Esophagus muscularis mucosa (tissue), 4 donors: ENCODE measurements around the gene PRPSAP1. TPM values are rescaled to one million over a fixed set of nuclear protein-coding genes. Genes with fewer than 3 reads are reported as not detected.
A peak's percentile ranks its signal among the peaks of the same experiment; 100 is the strongest.

Experiments
- DNase-seq: peaks from one replicate; pipeline ENCODE4 v3.0.0-alpha.2; 2017; ENCODE audit errors: extremely low spot score
- H3K27ac ChIP-seq, 4 donors: fragments of 200-600 bp; sonication (generic); replicated peaks in 1 of 4; 1 replicate in 3 of 4; 2 replicates in 1 of 4; pipeline ENCODE4 v1.5.1; 2016 to 2019; ENCODE audit warnings: mild to moderate bottlenecking in 1 of 4
- H3K27me3 ChIP-seq, 4 donors: fragments of 200-600 bp; sonication (generic); one replicate each; pipeline versions ENCODE4 v1.5.1 to v1.6.0; 2016 to 2019
- H3K36me3 ChIP-seq, 4 donors: fragments of 200-600 bp; sonication (generic); one replicate each; pipeline ENCODE4 v1.5.1; 2016 to 2019
- H3K4me1 ChIP-seq, 4 donors: fragments of 200-600 bp; sonication (generic); one replicate each; pipeline ENCODE4 v1.5.1; 2016 to 2019
- H3K4me3 ChIP-seq, 4 donors: fragments of 200-600 bp; sonication (generic); 1 replicate in 2 of 4; 2 replicates in 2 of 4; pipeline ENCODE4 v1.5.1; 2016 to 2019; ENCODE audit warnings: mild to moderate bottlenecking in 4 of 4, moderate library complexity in 1 of 4
- H3K9me3 ChIP-seq, 4 donors: fragments of 200-600 bp; sonication (generic); 1 replicate in 3 of 4; 2 replicates in 1 of 4; pipeline ENCODE4 v1.5.1; 2016 to 2019
- CTCF ChIP-seq, 3 experiments: fragments of 200-600 bp in 2 of 3; fragments of 450-650 bp in 1 of 3; sonication (generic) in 2 of 3; IDR thresholded peaks; one replicate each; pipeline ENCODE4 v1.5.1; 2017 to 2019; ENCODE audit warnings: antibody characterized with exemption in 3 of 3, mild to moderate bottlenecking in 2 of 3, moderate library complexity in 1 of 3
- EP300 ChIP-seq: sonication (generic); formaldehyde crosslinking; IDR thresholded peaks from one replicate; pipeline ENCODE4 v1.6.1; 2017; ENCODE audit warnings: antibody characterized with exemption
- POLR2A ChIP-seq: fragments of 450-650 bp; IDR thresholded peaks from one replicate; pipeline ENCODE4 v1.6.1; 2017; ENCODE audit warnings: antibody characterized with exemption, moderate library complexity, mild to moderate bottlenecking, low read depth
- POLR2AphosphoS5 ChIP-seq, 2 donors: sonication (generic); formaldehyde crosslinking; IDR thresholded peaks; one replicate each; pipeline ENCODE4 v1.6.1; 2017; ENCODE audit warnings: antibody characterized with exemption in 2 of 2
- WGBS: methylation state at CpG from one replicate; pipeline ENCODE4 v1.1.5; 2018; 5-methylcytosine and 5-hydroxymethylcytosine counted together
- intact Hi-C: fragments of 100-400 bp; cut with DNase I; formaldehyde crosslinking; loops from one replicate; pipeline ENCODE4 v1.15.1; 2023
- small RNA-seq, 3 donors: library from RNA; depleted of rRNA; stranded (forward); fragments of <200 nt; gene quantifications; one replicate each; pipeline ENCODE3, GENCODE V24; 2016
- total RNA-seq, 4 donors: library from RNA; depleted of rRNA; stranded (reverse); fragments of >200 nt; gene quantifications; one replicate each; pipeline versions ENCODE4 v1.1.0 to v1.2.1, GENCODE V29; 2016

PRPSAP1 gene
- total RNA-seq, 4 donors from 2014 or later, result 37.3 to 71.4 (median 50.4) TPM

- Histone ChIP-seq H3K27ac (peak overlapping the region; percentile 20 to 50 (median 34)), H3K4me1 (peaks cover 32 to 45% (median 40%) of the 10 kb centered on the region in 4 donors), H3K36me3 (no peaks in the 10 kb centered on the region), H3K27me3 (no peaks in the 10 kb centered on the region), H3K4me3 (no peak overlapping the region), H3K9me3 (no peaks in the 10 kb centered on the region)
- DNase-seq, result no peak
- no peak for TF ChIP-seq CTCF (IDR thresholded peaks at IDR 0.05)
- no peak for TF ChIP-seq POLR2AphosphoS5 (IDR thresholded peaks at IDR 0.05)
- no peak for TF ChIP-seq POLR2A
- no peak for TF ChIP-seq EP300
- 63% methylated on average over 9 of the region's 9 CpGs for WGBS
- intact Hi-C loops, result no loop called here
Observed at GRCh38 chr17:76262732-76263344, 90.9 kb downstream of the PRPSAP1 start.

- Histone ChIP-seq H3K27me3 (no peaks in the 10 kb centered on the region), H3K9me3 (no peaks in the 10 kb centered on the region), H3K27ac (peak overlapping the region; percentile 20 to 50 (median 34)), H3K4me3 (no peak overlapping the region), H3K4me1 (peaks cover 20 to 32% (median 27%) of the 10 kb centered on the region in 4 donors), H3K36me3 (no peaks in the 10 kb centered on the region)
- TF ChIP-seq CTCF (IDR thresholded peaks at IDR 0.05) (no peak), POLR2AphosphoS5 (IDR thresholded peaks at IDR 0.05) (peak in 1 of 2 donors; percentile 58)
- no peak for DNase-seq
- intact Hi-C loops, result no loop called here
- WGBS, result 83% methylated on average over 23 of the region's 23 CpGs
Observed at GRCh38 chr17:76261421-76262215, 92.1 kb downstream of the PRPSAP1 start.

- Histone ChIP-seq H3K36me3 (no peaks in the 10 kb centered on the region), H3K27me3 (no peaks in the 10 kb centered on the region), H3K9me3 (no peaks in the 10 kb centered on the region), H3K4me1 (peaks cover 13 to 26% (median 22%) of the 10 kb centered on the region in 4 donors), H3K4me3 (no peak overlapping the region), H3K27ac (no peak overlapping the region)
- 76% methylated on average over 5 of the region's 5 CpGs for WGBS
- no peak for DNase-seq
- intact Hi-C loops, result no loop called here
- TF ChIP-seq EP300 (no peak), CTCF (IDR thresholded peaks at IDR 0.05) (no peak), POLR2AphosphoS5 (IDR thresholded peaks at IDR 0.05) (no peak), POLR2A (no peak)
Observed at GRCh38 chr17:76260669-76261068, 93.0 kb downstream of the PRPSAP1 start.

GRCh38 chr17:76260220-76260619, 93.5 kb downstream of the PRPSAP1 start:
- no peaks in the 10 kb centered on the region for H3K27me3 ChIP-seq
- intact Hi-C loops, result no loop called here
- TF ChIP-seq POLR2AphosphoS5 (IDR thresholded peaks at IDR 0.05) (no peak), CTCF (IDR thresholded peaks at IDR 0.05) (no peak), POLR2A (no peak), EP300 (no peak)
- H3K4me1 ChIP-seq, result peaks cover 13 to 26% (median 22%) of the 10 kb centered on the region in 4 donors
- no peak for DNase-seq
- H3K4me3 ChIP-seq, result no peak overlapping the region
- 89% methylated on average over 7 of the region's 7 CpGs for WGBS
- no peaks in the 10 kb centered on the region for H3K9me3 ChIP-seq
- H3K36me3 ChIP-seq, result no peaks in the 10 kb centered on the region
- H3K27ac ChIP-seq, result peak overlapping the region in 3 of 4 donors; percentile 25 to 44 (median 37)

Small RNA genes lying within 50 kb of the gene (small RNA-seq; reads per million reads assigned to genes)
- 0 reads per million in 3 donors for gene RF00019
- gene RNU6-24P, result 0 reads per million in 3 donors

Other genes starting within 250 kb of the PRPSAP1 start
- under 1 TPM in 1 of 4 donors, not detected in 3; 0.32 TPM for gene FOXJ1, start 212.7 kb downstream of the PRPSAP1 start, total RNA-seq
- gene RNF157, start 113.4 kb downstream of the PRPSAP1 start, total RNA-seq, result 1 to 10 TPM; 2.1 to 8.1 (median 4.8) TPM
- 10 to 100 TPM in 3 of 4 donors, 1 to 10 TPM in 1; 9.1 to 16.2 (median 12.4) TPM for gene UBALD2, start 88.6 kb downstream of the PRPSAP1 start, total RNA-seq
- 1 to 10 TPM; 1.7 to 2.6 (median 2.1) TPM for gene QRICH2, start 45.6 kb downstream of the PRPSAP1 start, total RNA-seq
- 10 to 100 TPM; 10.8 to 33.8 (median 16.5) TPM for gene SPHK1, start 30.7 kb upstream of the PRPSAP1 start, total RNA-seq
- gene UBE2O, start 99.2 kb upstream of the PRPSAP1 start, total RNA-seq, result 10 to 100 TPM; 14.1 to 21.7 (median 19.0) TPM
- not detected for gene AANAT, start 113.7 kb upstream of the PRPSAP1 start, total RNA-seq
- gene RHBDF2, start 147.5 kb upstream of the PRPSAP1 start, total RNA-seq, result 10 to 100 TPM; 12.9 to 22.5 (median 15.4) TPM
- gene CYGB, start 183.8 kb upstream of the PRPSAP1 start, total RNA-seq, result 10 to 100 TPM; 10.8 to 23.5 (median 20.7) TPM
- gene PRCD, start 186.1 kb upstream of the PRPSAP1 start, total RNA-seq, result 1 to 10 TPM; 1.2 to 5.1 (median 3.8) TPM
- 10 to 100 TPM in 2 of 4 donors, 1 to 10 TPM in 2; 8.7 to 17.8 (median 13.3) TPM for gene ST6GALNAC2, start 231.9 kb upstream of the PRPSAP1 start, total RNA-seq